ENCODE data around the gene SLC39A11. TPM values are rescaled to one million over a fixed set of nuclear protein-coding genes. Genes with fewer than 3 reads are reported as not detected.

SLC39A11 gene
- total RNA-seq, 2 experiments from 2014 or later, result 9.7 to 12.2 TPM

DNA sequence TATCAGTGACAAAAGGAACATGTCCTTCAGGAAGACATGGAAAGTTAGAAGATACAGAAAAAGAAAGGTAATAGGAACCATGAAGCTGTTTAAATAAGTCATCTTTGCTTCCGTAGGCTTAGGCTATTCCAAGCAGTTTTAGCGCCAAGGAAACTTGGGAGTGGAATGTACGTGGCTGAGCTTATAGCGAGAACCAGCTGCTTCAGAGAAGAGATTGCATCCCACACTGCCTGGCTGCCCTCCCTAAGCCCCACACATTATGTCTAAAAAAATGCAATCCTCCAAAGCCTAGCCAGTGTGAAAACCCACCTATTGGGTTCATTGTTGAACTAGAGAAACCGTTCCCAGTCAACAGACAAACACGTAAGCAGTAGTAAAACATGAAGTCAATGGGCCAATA is 149.9 kb downstream of the SLC39A11 start:
- H3K36me3 Mint-ChIP-seq (ENCODE audit: low read depth), result peaks cover 21% of the 10 kb centered on the region
- CTCF ChIA-PET, result no interaction called here
- H3K9me3 Mint-ChIP-seq, result no peaks in the 10 kb centered on the region
- no peaks in the 10 kb centered on the region for H3K27me3 Mint-ChIP-seq
- no peak for TF ChIP-seq CTCF (IDR thresholded peaks at IDR 0.05)
- ATAC-seq (ENCODE audit: poor library complexity), result no peak
- Histone ChIP-seq H3K4me3 (ENCODE audit: low read length) (no peak overlapping the region), H3K36me3 (ENCODE audit: insufficient read depth, low read length) (peaks cover 5% of the 10 kb centered on the region), H3K27me3 (ENCODE audit: control insufficient read depth in 1 of 2, insufficient read depth in 2 of 2, low read length in 2 of 2) (no peaks in the 10 kb centered on the region), H3K4me1 (ENCODE audit: insufficient read depth, low read length) (no peaks in the 10 kb centered on the region), H3K9me3 (ENCODE audit: control insufficient read depth in 1 of 2, insufficient read depth in 1 of 2, low read length in 2 of 2) (no peaks in the 10 kb centered on the region), H3K27ac (ENCODE audit: low read depth in 1 of 2, low read length in 2 of 2) (no peak overlapping the region)
- DNase-seq, result no peak
- H3K27ac Mint-ChIP-seq, result no peak overlapping the region
- POLR2A ChIA-PET, result no interaction called here
- H3K4me3 Mint-ChIP-seq, result no peak overlapping the region
- H3K4me1 Mint-ChIP-seq (ENCODE audit: low read depth), result no peaks in the 10 kb centered on the region
- intact Hi-C loops (cut with DNase I, micrococcal nuclease), result loop anchor here in 1 of 2 experiments (10.0 kb wide), 1 partner anchor 62 kb away; no protein-coding TSS in a partner anchor

GRCh38 chr17:72940496-72940895 is 152.0 kb downstream of the SLC39A11 start:
- H3K9me3 ChIP-seq (ENCODE audit: control insufficient read depth in 1 of 2, insufficient read depth in 1 of 2, low read length in 2 of 2), result no peaks in the 10 kb centered on the region
- TF ChIP-seq CTCF (IDR thresholded peaks at IDR 0.05), result no peak
- ChIA-PET POLR2A (no interaction called here), CTCF (no interaction called here)
- H3K4me1 Mint-ChIP-seq (ENCODE audit: low read depth), result no peaks in the 10 kb centered on the region
- no peak overlapping the region for H3K4me3 Mint-ChIP-seq
- peaks cover 14% of the 10 kb centered on the region for H3K36me3 Mint-ChIP-seq (ENCODE audit: low read depth)
- DNase-seq (no peak), ATAC-seq (ENCODE audit: poor library complexity) (no peak)
- no peak overlapping the region for H3K27ac ChIP-seq (ENCODE audit: low read depth in 1 of 2, low read length in 2 of 2)
- H3K9me3 Mint-ChIP-seq, result no peaks in the 10 kb centered on the region
- no peaks in the 10 kb centered on the region for H3K4me1 ChIP-seq (ENCODE audit: insufficient read depth, low read length)
- no peaks in the 10 kb centered on the region for H3K27me3 ChIP-seq (ENCODE audit: control insufficient read depth in 1 of 2, insufficient read depth in 2 of 2, low read length in 2 of 2)
- intact Hi-C loops (cut with DNase I, micrococcal nuclease), result loop anchor here in 1 of 2 experiments (10.0 kb wide), 1 partner anchor 64 kb away; no protein-coding TSS in a partner anchor
- peaks cover under 1% of the 10 kb centered on the region for H3K36me3 ChIP-seq (ENCODE audit: insufficient read depth, low read length)
- H3K4me3 ChIP-seq (ENCODE audit: low read length), result no peak overlapping the region
- H3K27me3 Mint-ChIP-seq, result no peaks in the 10 kb centered on the region
- no peak overlapping the region for H3K27ac Mint-ChIP-seq

GRCh38 chr17:72938482-72938881 is 154.0 kb downstream of the SLC39A11 start:
- Mint-ChIP-seq H3K9me3 (no peaks in the 10 kb centered on the region), H3K4me3 (no peak overlapping the region), H3K4me1 (ENCODE audit: low read depth) (no peaks in the 10 kb centered on the region), H3K36me3 (ENCODE audit: low read depth) (peaks cover 11% of the 10 kb centered on the region), H3K27me3 (no peaks in the 10 kb centered on the region), H3K27ac (no peak overlapping the region)
- Histone ChIP-seq H3K9me3 (ENCODE audit: control insufficient read depth in 1 of 2, insufficient read depth in 1 of 2, low read length in 2 of 2) (no peaks in the 10 kb centered on the region), H3K36me3 (ENCODE audit: insufficient read depth, low read length) (no peaks in the 10 kb centered on the region), H3K4me1 (ENCODE audit: insufficient read depth, low read length) (no peaks in the 10 kb centered on the region), H3K27me3 (ENCODE audit: control insufficient read depth in 1 of 2, insufficient read depth in 2 of 2, low read length in 2 of 2) (no peaks in the 10 kb centered on the region), H3K4me3 (ENCODE audit: low read length) (no peak overlapping the region), H3K27ac (ENCODE audit: low read depth in 1 of 2, low read length in 2 of 2) (no peak overlapping the region)
- no peak for DNase-seq
- intact Hi-C loops (cut with DNase I, micrococcal nuclease), result no loop called here
- no peak for TF ChIP-seq CTCF (IDR thresholded peaks at IDR 0.05)
- POLR2A ChIA-PET, result no interaction called here
- CTCF ChIA-PET, result no interaction called here
- ATAC-seq (ENCODE audit: poor library complexity), result no peak
